Sigmoid colon (tissue), 3 donors: ENCODE data around the gene NEK4.

Experiments used
- POLR2A ChIP-seq, 2 donors: fragments of 450-650 bp; IDR thresholded peaks; one replicate each; pipeline ENCODE4 v1.6.1; 2016; ENCODE audit warnings: antibody characterized with exemption in 2 of 2, mild to moderate bottlenecking in 2 of 2, moderate library complexity in 2 of 2
- TF ChIP-seq, protein P1 (sequence below), 4 experiments: fragments of 450-650 bp in 3 of 4; fragments of 200-600 bp in 1 of 4; IDR thresholded peaks; one replicate each; pipeline ENCODE4 v1.5.1; 2016 to 2019; ENCODE audit warnings: antibody characterized with exemption in 4 of 4, mild to moderate bottlenecking in 3 of 4, moderate library complexity in 2 of 4

DNA sequence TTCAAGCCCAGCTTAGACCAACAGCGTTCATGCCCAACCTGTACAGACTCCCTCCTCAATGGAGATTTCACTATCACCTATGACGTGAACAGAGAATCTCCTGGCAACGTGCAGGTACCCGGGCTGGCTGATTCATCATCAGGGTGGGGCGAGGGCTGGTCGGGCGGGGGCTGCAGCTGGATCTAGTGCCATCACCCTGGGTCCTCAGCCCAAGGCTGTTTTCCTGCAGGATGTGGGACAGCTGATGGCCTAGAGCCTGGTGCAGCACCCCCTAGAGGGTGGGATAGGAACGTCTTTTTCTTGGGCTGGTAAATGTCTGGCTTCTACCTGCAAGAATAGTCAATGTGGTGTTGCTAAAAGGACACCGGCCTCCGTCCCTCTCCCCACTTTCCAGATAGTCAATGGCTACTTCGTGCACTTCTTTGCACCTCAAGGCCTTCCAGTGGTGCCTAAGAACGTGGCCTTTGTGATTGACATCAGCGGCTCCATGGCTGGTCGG is 28.3 kb upstream of the NEK4 start:
- no peak for TF ChIP-seq POLR2A (IDR thresholded peaks at IDR 0.05)
- TF ChIP-seq, protein P1, sequence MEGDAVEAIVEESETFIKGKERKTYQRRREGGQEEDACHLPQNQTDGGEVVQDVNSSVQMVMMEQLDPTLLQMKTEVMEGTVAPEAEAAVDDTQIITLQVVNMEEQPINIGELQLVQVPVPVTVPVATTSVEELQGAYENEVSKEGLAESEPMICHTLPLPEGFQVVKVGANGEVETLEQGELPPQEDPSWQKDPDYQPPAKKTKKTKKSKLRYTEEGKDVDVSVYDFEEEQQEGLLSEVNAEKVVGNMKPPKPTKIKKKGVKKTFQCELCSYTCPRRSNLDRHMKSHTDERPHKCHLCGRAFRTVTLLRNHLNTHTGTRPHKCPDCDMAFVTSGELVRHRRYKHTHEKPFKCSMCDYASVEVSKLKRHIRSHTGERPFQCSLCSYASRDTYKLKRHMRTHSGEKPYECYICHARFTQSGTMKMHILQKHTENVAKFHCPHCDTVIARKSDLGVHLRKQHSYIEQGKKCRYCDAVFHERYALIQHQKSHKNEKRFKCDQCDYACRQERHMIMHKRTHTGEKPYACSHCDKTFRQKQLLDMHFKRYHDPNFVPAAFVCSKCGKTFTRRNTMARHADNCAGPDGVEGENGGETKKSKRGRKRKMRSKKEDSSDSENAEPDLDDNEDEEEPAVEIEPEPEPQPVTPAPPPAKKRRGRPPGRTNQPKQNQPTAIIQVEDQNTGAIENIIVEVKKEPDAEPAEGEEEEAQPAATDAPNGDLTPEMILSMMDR (IDR thresholded peaks at IDR 0.05), result no peak
